GM21381 (cell line): Measurements from ENCODE around the gene LRRC2.

ENCODE experiments used
- ATAC-seq: cut with Tn5 transposase; IDR thresholded peaks from one replicate; pipeline ENCODE4 v1.9.1; 2021; ENCODE audit warnings: mild to moderate bottlenecking, moderate library complexity; ENCODE audit not compliant: unreplicated experiment

Gene LRRC2

GRCh38 chr3:46483825-46484224 is 82.3 kb downstream of the LRRC2 start:
- ATAC-seq, result no peak

DNA sequence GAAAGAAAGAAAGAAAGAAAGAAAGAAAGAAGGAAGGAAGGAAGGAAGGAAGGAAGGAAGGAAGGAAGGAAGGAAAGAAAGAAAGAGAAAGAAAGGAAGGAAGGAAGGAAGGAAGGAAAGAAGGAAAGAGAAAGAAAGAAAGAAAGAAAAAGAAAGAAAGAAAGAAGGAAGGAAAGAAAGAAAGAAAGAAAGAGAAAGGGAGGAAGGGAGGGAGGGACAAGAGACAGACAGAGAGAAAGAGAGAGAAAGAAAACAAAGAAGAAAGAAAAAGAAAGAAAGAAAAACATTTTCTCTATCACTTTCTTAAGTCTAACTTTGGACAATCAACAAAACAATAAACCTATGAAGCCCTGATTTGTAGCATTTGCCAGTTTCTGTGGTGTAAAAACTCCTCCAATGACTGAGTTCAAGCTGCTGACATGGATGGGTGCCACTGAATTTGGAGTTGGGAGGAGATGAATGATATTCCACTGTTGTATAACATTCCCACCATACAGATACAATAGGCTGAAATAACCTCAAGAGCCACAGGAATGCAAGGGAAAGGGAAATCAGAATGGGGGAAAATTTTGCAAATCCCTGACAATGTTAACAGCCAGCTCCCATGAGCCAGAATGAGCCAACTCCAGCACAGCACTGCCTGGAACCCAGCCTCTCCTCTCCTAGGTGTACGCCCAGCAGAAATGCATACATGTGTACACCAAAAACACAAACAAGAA is 83.3 kb downstream of the LRRC2 start:
- no peak for ATAC-seq

DNA sequence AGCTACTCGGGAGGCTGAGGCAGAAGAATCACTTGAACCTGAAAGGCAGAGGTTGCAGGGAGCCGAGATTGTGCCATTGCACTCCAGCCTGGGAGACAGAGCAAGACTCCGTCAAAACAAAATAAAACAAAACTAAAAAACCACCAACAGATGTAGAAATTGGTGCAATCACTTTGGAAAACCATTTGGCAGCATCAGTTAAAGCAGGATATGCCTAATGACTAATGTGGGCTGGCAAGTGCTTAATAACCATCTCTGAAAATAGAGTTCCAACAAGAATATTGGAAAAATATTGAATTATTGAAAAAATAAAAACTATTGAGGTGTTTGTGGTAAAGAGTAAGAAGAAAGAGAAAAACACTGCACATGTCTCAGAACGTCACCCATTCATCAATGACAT is 84.5 kb downstream of the LRRC2 start:
- no peak for ATAC-seq

DNA sequence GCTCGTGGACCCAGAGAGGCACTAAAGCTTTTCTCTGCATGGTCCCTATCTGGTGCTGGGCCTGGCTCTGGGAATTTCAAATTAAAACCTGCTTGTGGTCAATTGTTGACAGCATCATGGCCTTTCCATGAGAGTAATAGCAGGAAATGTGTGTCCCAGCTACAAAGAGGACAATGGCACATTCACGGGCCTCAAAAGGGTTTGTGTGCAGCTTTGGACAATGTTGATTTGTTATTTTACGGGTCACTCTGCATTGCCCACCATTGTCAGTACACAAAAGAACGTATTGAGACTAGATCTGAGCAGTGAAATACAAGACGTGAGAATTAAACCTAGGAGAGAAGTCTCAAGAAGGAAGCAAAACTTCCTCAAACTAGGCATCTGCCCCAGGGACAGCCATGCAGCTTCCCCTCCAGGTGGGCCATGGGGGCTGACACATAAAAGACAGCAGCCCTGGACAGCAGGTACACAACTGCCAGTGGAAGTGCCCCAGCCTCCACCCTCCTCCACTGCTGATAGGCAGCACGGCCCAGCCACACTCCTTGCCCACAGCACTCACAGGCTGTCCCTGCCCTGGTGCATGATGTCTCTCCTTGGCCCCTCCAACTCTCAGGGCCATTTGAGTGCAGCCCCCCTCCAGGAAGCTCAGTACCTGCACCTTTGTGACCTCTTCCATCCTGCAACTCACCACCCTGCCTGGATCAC is 85.5 kb downstream of the LRRC2 start:
- ATAC-seq, result no peak

- ATAC-seq, result no peak
Measured at GRCh38 chr3:46479696-46480095, 86.4 kb downstream of the LRRC2 start.

- ATAC-seq, result no peak
Measured at GRCh38 chr3:46479021-46479420, 87.1 kb downstream of the LRRC2 start.

DNA sequence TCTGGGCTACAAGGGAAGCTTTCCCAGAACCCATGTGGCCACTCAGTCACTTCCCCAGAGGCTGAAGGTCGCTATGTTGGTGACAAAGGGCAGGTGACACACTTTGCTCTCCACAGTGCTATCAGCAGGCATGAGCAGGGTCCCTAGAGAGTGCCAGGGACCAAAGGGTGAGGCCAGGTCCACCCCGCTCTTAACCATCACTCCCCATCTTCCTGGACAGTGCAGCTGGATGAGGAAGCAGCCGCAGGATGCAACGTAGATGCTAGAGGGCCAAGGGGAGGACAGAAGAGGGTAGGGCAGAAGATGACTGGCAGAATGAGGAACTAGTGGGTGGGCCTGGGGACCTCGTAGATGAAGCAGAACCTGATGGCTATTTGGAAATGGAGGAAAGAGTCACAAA is 87.8 kb downstream of the LRRC2 start:
- ATAC-seq, result no peak

DNA sequence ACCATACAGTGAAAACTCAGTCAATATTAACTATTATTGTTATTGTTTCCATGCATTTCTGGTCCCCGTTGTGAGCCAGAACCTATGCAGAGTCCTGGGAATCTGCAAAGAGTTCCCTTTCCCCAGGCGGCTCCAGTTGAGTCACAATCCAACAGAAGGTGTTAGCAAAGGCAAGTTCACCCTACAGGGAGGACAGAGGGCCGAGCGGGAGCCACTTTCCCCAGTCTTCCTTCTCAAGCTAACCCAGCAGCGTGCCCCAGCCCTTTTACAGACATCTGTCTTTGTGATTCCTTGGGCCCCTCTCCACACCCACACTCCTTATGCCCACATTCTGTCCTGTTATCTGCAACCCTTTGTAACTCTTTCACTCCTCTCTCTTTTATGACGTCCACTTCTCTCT is 88.3 kb downstream of the LRRC2 start:
- ATAC-seq, result no peak

GRCh38 chr3:46477145-46477544 is 89.0 kb downstream of the LRRC2 start:
- ATAC-seq, result no peak

GRCh38 chr3:46472736-46473135 is 93.4 kb downstream of the LRRC2 start:
- ATAC-seq, result no peak

DNA sequence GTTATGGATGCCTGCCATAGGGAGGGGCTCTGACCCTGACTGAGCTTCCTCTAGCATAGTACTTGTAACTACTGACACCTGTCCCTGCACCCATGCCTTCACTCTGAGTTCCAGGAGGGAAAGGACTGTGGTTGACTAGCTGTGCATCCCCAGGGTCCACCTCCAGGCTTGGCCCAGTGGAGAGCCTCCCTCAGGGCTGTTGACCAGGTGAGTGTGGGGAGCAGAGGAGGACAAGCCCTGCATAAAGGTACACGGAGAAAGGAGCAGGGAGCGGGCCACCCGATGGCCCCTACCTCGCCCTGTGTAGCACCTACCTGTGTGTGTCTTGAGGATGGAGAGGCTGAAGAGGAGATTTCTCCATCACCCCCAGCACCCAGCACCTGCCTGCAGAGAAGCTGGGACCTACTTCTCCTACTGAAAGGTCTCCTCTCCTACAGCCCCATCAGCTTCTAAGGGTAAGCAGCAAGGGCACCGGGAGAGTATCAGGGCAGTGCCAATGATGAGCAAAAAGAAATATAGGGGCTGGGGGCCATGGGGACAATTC is 94.7 kb downstream of the LRRC2 start:
- no peak for ATAC-seq

DNA sequence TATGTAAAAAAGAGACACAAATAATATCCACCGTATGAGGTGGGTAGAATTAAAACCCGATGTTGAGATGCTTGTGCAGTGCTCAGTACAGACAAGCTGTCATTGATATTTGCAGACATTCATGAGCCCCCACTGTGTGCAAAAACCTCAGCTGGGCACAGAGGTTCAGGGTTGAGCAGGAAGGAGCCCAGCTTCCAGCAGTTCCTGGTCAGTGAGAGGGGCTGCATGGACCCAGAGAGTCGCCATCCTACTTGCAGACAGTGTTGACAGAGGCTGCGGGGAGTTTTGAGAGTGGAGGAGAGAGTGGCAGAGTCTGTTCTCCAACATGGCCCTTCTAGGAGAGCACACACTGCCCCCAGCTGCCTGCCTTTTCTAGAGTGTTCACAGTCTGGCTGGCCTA is 95.3 kb downstream of the LRRC2 start:
- ATAC-seq, result no peak

DNA sequence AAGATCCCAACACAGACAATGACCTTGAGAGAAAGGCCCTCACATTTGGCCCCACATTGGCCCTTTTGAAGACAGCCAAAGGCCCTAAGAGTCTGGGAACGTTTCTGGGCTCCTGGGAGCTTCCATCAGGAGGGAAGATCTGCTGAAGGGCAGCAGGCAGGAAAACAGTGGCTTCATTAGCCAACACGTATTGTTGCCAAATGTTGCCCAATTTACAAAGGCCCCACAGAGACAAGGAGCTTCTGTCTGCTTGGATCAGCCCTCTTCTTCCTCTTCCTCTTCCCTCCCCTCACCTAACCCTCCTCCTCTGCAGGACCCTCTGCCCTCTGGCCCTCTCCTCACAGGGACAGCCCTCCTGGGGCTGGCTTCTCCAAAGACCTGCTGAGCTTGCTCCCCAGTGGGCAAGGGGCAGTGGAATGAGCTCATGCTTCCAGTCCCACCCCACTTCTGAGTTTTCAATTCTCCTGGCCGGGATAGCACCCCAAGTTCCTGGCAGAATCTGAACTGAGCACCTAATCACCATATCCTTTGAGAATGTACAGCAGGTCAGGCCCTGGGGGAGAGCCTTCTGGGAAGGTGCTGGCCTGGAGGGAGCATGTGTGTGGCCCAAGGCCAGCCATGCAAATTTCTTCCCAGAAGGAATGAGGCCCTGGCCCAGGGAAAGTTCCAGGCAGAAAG is 96.3 kb downstream of the LRRC2 start:
- no peak for ATAC-seq

- no peak for ATAC-seq
Measured at GRCh38 chr3:46468753-46469600, 97.1 kb downstream of the LRRC2 start.

DNA sequence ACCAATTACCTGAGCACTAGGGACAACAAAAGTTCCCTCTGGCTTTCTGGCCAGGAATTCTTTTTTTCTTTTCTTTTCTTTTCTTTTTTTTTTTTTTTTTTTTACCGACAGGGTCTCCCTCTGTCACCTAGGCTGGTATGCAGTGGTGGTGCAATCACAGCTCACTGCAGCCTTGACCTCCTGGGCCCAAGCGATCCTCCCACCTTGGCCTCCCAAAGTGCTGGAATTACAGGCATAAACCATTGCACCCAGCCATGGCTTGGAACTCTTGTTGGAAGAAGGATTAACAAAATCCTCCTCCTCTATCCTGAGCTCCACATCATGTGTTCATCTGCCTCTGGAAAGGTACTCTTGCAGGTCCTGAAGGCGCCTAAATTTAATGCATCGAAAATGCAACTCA is 98.5 kb downstream of the LRRC2 start:
- ATAC-seq, result no peak

DNA sequence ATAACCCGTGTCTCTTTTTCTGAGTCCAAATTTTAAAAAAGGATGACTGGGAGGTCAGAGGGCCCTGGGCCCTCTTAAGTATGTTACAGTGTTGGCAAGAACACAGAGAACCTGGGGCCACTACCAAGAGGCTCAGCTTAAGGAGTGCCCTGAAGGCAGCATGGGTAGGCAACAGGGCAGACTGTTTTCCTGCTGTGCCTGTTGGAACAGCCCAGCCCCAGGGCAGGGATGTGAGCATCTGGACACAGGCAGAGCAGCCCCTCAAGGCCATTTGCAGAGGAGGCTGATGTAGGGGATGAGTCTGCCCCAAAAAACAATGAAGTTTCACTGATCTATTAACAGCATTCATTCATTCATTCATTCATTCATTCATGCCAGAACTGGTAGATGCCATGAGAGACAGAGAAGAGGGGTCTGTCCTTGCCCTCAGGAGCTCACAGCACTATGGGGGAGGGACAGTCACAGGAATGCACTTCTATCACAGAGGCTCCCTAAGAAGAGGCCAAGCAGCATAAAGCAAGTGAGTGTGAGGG is 99.2 kb downstream of the LRRC2 start:
- ATAC-seq, result no peak

DNA sequence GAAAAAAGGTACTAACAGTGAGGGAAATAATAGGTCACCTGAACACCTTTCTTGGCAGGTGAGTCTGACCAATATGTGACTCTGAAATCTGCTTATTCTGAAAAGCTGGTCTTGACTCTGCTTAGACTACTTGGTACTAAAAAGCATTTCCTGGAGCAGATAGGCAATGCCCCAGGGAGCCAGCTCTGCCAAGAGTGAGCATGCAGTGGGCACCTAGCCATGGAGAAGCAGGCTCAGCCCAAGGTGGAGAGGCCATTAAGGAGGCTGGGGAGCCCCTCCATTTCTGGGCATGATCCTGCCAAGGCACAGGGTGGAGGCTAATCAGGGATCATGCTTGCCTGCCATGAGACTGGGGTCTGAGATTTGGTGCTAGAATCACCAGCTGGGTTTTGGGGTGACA is 99.8 kb downstream of the LRRC2 start:
- no peak for ATAC-seq
